H54 (cell line): ENCODE data around the gene UPB1.

Source experiments
- DNase-seq: peaks from one replicate; pipeline ENCODE4 v3.0.0; 2011; ENCODE audit warnings: low spot score, mixed read lengths; ENCODE audit not compliant: insufficient read length
- FAIRE-seq: peaks from 3 replicates; lab custom pipeline; 2011; peaks lifted over from hg19 to GRCh38; lab: Jason Lieb, UNC
- POLR2A ChIP-seq: IDR thresholded peaks from 2 replicates; pipeline ENCODE4 v1.6.1; 2011; ENCODE audit warnings: low read depth, mild to moderate bottlenecking, low read length

The UPB1 gene

DNA sequence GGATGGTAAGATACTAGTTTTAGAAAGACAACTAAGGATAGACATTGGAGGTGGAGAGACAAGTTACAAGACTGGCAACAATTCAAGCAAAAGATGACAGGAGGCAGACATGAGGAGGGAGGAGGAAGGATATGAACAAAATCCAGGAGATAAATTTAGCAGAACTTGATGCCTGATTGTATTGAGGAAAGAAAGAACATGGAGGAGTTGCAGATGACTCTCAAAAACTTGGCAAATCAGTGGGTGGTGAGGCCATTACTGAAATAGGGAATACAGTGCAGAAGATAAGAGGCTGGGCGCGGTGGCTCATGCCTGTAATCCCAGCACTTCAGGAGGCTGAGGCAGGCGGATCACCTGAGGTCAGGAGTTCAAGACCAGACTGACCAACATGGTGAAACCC, 2.7 kb upstream of the UPB1 start:
- no peak for FAIRE-seq
- no peak for DNase-seq
- TF ChIP-seq POLR2A, result no peak

DNA sequence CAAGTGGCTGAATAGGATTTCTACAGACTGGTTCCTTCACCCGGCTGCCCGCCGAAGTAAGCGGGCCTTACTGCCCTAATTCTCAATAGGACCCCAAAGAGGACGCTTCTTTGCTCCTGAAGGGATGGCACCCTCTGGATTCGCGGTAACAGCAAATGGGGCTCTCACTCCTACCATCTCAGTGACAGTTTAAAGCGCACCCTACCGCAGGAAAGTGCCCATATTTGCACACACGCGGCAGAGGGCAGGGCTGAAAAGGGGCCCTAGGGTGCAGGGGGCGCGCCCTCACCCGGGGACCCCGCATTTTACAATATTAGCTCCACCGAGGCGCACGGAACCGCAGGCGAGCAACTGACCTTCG, 985 bp upstream of the UPB1 start:
- DNase-seq (no peak), FAIRE-seq (no peak)
- no peak for TF ChIP-seq POLR2A

DNA sequence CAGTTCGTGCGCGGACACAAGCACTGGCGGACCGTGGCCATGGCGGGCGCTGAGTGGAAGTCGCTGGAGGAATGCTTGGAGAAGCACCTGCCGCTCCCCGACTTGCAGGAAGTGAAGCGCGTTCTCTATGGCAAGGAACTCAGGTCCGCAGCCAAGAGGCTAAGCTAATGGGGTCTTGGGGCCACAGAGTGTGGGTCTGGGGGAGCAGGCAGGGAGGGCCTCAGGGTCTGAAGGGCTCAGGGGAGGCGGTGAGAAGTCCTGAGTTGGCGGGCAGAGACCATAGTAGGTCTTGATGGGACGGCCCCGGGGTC, 188 bp downstream of the UPB1 start:
- DNase-seq (no peak), FAIRE-seq (no peak)
- no peak for TF ChIP-seq POLR2A

DNA sequence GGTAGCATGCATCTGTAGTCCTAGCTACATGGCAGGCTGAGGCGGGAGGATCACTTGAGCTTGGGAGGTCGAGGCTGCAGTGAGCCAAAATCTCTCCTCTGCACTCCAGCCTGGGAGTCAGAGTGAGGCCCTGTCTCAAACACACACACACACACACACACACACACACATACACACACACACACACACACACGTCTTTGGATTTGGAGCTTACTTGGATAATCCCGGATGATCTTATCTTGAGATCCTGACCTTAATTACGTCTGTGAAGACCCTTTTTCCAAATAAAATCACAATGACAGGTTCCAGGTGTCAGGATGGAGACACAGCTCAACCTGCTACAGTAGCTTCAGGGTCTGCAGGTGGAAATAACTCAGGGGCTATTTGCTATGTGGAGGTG, 1.1 kb downstream of the UPB1 start:
- no peak for DNase-seq
- no peak for TF ChIP-seq POLR2A
- no peak for FAIRE-seq

DNA sequence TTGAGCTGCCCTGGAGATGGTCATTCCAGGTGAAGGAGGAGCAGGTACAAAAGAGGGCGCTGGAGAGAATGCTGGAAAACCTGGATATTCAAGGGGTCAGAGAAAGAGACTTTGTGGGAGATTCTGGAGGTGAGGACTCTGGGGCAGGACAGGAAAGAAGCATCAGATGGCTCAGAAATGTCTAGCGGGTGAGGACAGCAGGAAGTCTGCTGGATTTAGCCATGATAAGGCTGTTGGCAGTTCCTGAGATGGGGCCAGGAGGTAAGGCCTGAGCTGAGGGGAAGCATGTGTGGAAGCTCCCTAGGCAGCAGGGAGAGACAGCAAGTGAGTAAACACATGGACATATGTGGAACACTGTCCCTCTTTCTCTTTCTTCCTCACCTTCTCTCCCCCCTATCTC, 1.5 kb downstream of the UPB1 start:
- DNase-seq (no peak), FAIRE-seq (no peak)
- no peak for TF ChIP-seq POLR2A

DNA sequence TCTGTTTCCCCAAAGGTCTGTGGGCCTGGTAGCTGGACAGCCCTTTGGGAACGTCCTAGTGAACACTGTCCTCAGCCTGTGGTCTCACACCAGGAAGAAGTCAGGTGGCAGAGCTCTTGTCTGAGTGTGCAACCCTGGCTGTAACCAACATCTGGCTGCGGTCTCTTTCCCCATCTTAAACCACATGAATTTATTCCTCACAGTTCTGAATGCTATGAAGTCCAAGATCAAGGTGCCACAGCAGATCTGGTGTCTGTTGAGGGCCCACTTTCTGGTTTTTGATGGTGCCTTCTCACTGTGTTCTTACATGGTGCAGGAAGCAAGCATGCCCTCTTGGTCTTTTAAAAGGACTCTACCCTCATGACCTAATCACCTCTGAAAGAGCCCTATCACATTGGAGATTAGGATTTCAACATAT, 2.7 kb downstream of the UPB1 start:
- FAIRE-seq, result no peak

DNA sequence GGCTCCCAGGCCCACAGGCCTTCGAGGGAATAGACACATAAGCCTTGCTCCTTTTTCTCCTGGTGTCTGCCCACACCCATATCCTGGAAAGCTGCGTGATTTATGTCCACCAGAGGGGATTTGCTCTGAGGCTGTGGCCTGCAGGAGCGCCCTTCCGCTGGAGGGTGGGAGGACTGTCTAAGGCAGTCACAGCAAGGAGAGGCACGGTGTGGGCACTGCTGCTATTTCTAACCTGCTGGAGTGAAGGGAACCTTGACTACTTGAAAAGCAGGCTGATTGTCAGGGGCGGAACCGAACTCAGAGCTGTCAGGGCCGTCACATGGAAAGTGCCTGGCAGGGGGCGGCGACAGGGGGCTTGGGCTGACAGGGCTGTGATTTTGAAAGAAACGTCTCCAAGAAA, 3.7 kb downstream of the UPB1 start:
- no peak for DNase-seq
- no peak for FAIRE-seq
- no peak for TF ChIP-seq POLR2A

More for the DNA sequence above, 2.7 kb downstream of the UPB1 start:
- no peak for DNase-seq
- TF ChIP-seq POLR2A, result no peak

DNA sequence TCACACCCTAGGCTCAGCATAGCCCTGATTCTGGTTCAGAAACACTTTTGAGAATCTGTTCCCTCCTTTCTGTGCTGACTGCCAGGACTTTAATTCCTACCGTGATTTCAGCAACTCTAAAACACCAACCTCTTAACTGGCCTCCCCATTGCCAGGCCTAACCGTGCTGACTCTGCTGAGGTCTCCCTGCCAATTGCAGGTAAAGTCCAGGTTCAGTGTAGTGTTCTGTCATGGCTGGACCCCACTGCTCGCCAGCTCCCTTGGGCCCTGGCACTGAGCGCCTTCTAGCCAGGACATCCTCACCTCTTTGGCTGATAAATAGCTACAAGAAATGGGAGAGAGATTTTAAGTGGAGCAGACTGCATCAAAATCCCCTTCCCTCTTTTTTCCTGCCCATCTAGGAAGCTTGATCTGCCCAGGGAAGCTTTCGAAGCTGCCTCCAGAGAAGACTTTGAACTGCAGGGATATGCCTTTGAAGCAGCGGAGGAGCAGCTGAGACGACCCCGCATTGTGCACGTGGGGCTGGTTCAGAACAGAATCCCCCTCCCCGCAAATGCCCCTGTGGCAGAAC, 4.7 kb downstream of the UPB1 start:
- FAIRE-seq, result no peak
- no peak for DNase-seq
- no peak for TF ChIP-seq POLR2A

DNA sequence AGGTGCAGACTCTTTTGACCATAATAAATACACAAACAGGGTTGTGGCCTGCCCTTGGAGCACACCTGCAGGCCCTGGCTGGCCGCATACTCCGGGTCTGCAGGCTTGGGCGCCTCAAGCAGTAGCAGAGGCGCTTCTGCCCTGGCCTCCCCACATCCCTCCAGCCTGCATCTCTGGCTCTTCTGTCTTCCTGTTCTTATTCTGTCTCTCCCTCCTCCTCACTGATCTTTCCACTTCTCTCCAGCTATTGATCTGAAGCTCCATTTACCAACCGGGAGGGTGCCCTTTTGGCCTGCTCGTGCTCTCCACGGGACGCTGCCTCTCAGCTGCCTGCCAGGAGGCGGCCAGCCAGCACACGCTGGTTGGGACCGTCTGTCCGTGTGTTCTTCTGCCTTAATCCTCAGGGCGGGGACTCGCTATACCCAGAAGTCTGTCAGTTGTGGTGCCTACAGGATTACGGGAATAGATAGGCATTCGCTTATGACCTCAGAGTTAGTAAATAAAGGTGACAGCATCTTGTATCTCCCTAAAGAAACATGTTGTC, 5.2 kb downstream of the UPB1 start:
- FAIRE-seq (no peak), DNase-seq (no peak)
- TF ChIP-seq POLR2A, result no peak

DNA sequence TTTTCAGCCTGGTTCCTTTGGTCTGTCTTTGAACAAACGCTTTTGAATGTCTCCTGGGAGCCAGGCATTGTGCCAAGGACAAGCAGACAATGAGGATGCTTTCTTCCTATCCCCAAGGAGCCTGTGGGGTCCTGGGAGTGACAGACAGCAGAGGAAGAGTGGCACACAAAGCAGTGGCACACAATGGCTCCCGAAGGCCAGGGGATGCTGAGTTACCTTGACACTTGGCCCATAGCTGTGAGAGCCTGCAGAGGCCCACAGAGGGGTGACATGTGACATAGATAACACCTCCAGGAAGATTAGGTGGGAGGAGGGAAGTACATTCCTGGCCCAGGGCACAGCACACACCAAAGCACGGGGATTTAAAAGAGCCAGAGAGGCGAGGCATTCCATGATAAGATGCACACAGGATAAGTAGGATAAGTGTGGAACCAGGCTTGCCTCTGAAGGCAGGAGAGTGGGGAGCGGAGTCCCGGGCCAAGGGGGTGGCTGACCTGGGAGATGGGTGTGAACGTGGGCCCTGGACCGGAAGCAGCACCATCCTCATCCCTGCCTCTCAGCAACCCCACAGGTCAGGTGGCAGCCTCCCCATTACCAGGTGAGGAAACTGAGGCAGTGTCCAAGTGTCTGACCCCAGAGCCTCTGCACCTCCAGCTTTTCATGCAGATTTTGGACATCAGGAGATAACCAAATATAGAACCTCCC, 6.3 kb downstream of the UPB1 start:
- FAIRE-seq, result no peak
- TF ChIP-seq POLR2A, result no peak
- no peak for DNase-seq

DNA sequence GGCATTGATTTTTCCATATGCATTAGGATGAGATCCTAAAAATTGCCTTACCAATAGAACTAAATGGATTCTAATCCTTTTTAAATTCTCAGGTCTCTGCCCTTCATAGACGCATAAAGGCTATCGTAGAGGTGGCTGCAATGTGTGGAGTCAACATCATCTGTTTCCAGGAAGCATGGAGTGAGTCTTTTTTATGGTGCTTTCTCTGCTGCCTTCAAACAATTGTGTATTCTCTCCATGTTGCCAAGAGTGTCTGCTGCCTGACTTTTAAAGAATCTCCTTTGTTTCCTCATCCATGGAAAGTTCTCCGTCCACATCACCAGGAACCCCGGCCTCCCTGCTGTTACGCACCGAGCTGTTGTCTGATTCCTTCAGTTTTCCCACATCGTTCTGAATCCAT, 6.9 kb downstream of the UPB1 start:
- no peak for TF ChIP-seq POLR2A
- DNase-seq, result no peak
- no peak for FAIRE-seq

DNA sequence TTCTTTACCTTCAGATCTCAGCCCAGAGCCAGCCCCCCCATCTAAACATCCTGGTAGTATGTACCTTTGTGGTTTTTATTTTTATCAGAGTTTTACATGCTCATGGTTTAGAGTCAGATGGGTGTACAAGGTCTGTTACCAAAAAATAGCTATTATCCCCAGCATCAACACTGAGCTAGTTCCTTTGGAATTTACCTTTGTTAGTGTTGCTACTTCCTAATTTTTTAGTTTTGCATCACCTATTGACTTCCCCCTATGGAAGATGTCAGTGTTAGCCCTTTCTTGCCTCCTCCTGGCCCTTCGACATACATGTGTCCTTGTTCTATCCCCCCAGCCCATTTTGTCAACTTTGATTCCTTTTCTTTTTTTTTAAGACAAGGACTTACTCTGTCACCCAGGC, 7.4 kb downstream of the UPB1 start:
- DNase-seq, result no peak
- no peak for FAIRE-seq
- no peak for TF ChIP-seq POLR2A

DNA sequence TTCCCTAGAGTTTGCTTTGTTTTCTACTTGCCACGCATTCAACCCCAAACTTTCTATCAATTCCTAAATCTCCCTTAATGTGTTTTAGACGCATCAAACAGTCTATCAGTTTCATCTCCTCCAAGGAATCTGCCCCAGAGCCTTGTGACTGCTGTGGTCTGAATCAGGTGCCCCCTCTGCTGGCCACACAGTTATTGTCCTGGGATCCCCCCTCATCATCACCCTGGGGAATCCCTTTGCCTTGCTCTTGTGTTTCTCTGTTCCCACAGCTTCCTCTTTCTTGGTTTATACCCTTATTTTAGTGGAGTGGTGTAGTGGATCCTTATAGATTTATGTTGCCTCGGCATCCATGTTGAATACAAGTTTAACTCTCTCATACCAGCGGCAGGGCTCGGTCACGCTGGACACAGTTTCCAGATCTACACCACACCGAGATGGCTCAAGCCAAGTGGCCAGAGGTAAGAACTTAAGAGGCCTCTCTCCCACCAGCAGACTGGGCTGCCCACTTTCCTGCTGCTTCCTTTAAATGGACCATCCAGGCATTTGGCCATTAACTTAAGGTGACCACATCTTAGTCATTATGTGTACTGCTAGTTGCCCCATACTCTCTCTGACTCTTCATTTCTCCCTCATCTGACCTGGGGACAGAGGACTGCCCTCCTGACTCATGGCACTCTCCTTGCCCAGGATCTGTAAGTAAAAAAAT, 8.2 kb downstream of the UPB1 start:
- peak; percentile 52 for DNase-seq
- TF ChIP-seq POLR2A, result no peak
- peak; percentile 27 for FAIRE-seq

DNA sequence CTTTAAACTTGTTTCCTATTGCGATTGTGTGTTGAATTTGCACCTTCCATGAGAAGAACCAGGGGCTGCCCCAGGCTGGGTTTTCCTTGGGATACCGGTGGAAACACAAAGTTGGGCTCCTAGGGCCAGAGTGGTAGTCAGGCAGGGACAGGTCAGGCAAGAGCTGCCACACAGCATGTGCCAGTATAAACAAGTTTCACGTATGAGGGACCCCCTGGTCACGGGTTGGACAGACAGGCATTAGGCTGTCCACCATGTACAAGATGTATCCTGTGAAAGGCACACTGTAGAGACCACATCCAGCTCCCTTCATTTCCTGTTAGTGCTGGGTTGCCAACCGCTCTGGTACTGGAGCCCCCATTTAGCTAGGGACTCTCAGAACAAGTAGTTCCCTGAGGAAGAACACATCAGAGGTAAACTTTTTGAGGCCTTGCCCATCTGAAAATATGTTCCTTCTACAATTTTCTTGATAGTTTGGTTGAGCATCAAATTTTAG, 8.8 kb downstream of the UPB1 start:
- DNase-seq (no peak), FAIRE-seq (no peak)
- no peak for TF ChIP-seq POLR2A
